ENCODE measurements around the gene DNAJC13.
"Not testable (repeated sequence)": the region's sequence is repeated elsewhere in the genome, so short reads cannot be mapped to it uniquely, and the experiment has no call there.

DNAJC13 gene

GRCh38 chr3:132382688-132383194 lies 34.6 kb upstream of the DNAJC13 start:
- H3K27me3 ChIP-seq (ENCODE audit: insufficient read depth, low read length), result no peaks in the 10 kb centered on the region; the same call in 1 of the 2 replicates
- H3K4me1 ChIP-seq (ENCODE audit: insufficient read depth, low read length, severe bottlenecking), result no peaks in the 10 kb centered on the region
- H3K4me3 ChIP-seq (ENCODE audit: low read depth, low read length, poor library complexity, severe bottlenecking), result no peak overlapping the region
- H3K9me3 ChIP-seq (ENCODE audit: low read length), result peaks cover 5% of the 10 kb centered on the region; the same call in 1 of the 2 replicates
- no peaks in the 10 kb centered on the region for H3K79me2 ChIP-seq (ENCODE audit: insufficient read depth, low read length)
- no peak overlapping the region for H2AFZ ChIP-seq (ENCODE audit: low read length)
- no peak overlapping the region for H3K27ac ChIP-seq (ENCODE audit: low read depth, low read length, poor library complexity, severe bottlenecking)
- H3K4me2 ChIP-seq (ENCODE audit: low read length), result no peak overlapping the region
- H3F3A ChIP-seq (ENCODE audit: insufficient read depth, low read length), result no peaks in the 10 kb centered on the region
- no peaks in the 10 kb centered on the region for H3K9me2 ChIP-seq (ENCODE audit: low read depth, low read length)
- no peak for TF ChIP-seq CTCF (IDR thresholded peaks at IDR 0.05; ENCODE audit: low read length)
- no peak for TF ChIP-seq EZH2 (IDR thresholded peaks at IDR 0.05; ENCODE audit: borderline replicate concordance, low read length)
- no peaks in the 10 kb centered on the region for H3K36me3 ChIP-seq (ENCODE audit: insufficient read depth, low read length)
- no peak overlapping the region for H3K9ac ChIP-seq (ENCODE audit: low read length)
- no peaks in the 10 kb centered on the region; the same call in 1 of the 2 replicates for H4K20me1 ChIP-seq (ENCODE audit: insufficient read depth, low read length)

DNA sequence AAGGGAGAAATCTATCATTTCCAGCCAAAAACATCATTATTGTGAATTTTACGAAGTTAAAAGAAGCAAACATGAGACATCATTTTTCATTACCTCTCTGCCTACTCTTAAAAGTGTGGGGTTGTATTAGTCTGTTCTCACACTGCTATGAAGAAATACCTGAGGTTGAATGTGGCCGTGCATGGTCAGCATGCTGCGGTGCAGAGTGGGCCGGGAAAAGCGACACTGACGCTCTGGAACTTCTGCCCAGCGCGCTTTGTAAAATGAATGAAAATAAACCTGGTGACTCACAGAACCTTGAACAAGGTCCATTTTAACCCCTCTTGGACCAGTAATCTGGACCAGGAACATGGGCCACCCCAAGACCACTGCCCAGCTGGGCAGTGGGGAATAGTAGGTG lies 31.0 kb upstream of the DNAJC13 start:
- Histone ChIP-seq H3K4me1 (ENCODE audit: insufficient read depth, low read length, severe bottlenecking) (no peaks in the 10 kb centered on the region), H3K4me2 (ENCODE audit: low read length) (no peak overlapping the region), H3K27me3 (ENCODE audit: insufficient read depth, low read length) (no peaks in the 10 kb centered on the region; the same call in 1 of the 2 replicates), H3K9me3 (ENCODE audit: low read length) (peaks cover 5% of the 10 kb centered on the region; the same call in 1 of the 2 replicates), H4K20me1 (ENCODE audit: insufficient read depth, low read length) (no peaks in the 10 kb centered on the region; the same call in 1 of the 2 replicates), H3K79me2 (ENCODE audit: insufficient read depth, low read length) (no peaks in the 10 kb centered on the region), H2AFZ (ENCODE audit: low read length) (no peak overlapping the region), H3K9ac (ENCODE audit: low read length) (no peak overlapping the region), H3K27ac (ENCODE audit: low read depth, low read length, poor library complexity, severe bottlenecking) (no peak overlapping the region), H3K9me2 (ENCODE audit: low read depth, low read length) (no peaks in the 10 kb centered on the region), H3K36me3 (ENCODE audit: insufficient read depth, low read length) (no peaks in the 10 kb centered on the region), H3K4me3 (ENCODE audit: low read depth, low read length, poor library complexity, severe bottlenecking) (no peak overlapping the region), H3F3A (ENCODE audit: insufficient read depth, low read length) (no peaks in the 10 kb centered on the region)
- TF ChIP-seq CTCF (IDR thresholded peaks at IDR 0.05; ENCODE audit: low read length) (no peak), EZH2 (IDR thresholded peaks at IDR 0.05; ENCODE audit: borderline replicate concordance, low read length) (no peak)

DNA sequence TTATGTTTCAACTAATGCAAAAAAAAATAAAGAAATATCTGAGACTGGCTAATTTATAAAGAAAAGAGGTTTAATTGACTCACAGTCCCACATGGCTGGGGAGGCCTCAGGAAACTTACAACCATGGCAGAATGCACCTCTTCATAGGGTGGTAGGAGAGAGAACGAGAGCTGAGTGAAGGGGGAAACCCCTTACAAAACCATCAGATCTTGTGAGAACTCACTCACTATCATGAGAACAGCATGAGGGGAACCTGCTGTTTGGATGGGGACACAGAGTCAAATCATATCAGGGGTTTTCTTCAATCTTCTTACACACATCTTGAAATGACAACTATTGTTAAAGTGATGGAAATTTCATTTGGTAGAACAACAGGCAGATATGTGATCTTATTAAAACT lies 24.6 kb upstream of the DNAJC13 start:
- not testable (repeated sequence) for H3K4me1 ChIP-seq (ENCODE audit: insufficient read depth, low read length, severe bottlenecking); H3K4me2 ChIP-seq (ENCODE audit: low read length); H3F3A ChIP-seq (ENCODE audit: insufficient read depth, low read length); H3K4me3 ChIP-seq (ENCODE audit: low read depth, low read length, poor library complexity, severe bottlenecking); H4K20me1 ChIP-seq (ENCODE audit: insufficient read depth, low read length); H3K27ac ChIP-seq (ENCODE audit: low read depth, low read length, poor library complexity, severe bottlenecking); H3K79me2 ChIP-seq (ENCODE audit: insufficient read depth, low read length); H2AFZ ChIP-seq (ENCODE audit: low read length); H3K36me3 ChIP-seq (ENCODE audit: insufficient read depth, low read length); H3K9me3 ChIP-seq (ENCODE audit: low read length); H3K27me3 ChIP-seq (ENCODE audit: insufficient read depth, low read length); H3K9me2 ChIP-seq (ENCODE audit: low read depth, low read length); H3K9ac ChIP-seq (ENCODE audit: low read length)

GRCh38 chr3:132394320-132394719 lies 23.0 kb upstream of the DNAJC13 start:
- H3K27me3 ChIP-seq (ENCODE audit: insufficient read depth, low read length), result peaks cover 4% of the 10 kb centered on the region; the same call in 1 of the 2 replicates
- H3K36me3 ChIP-seq (ENCODE audit: insufficient read depth, low read length), result no peaks in the 10 kb centered on the region
- H3K27ac ChIP-seq (ENCODE audit: low read depth, low read length, poor library complexity, severe bottlenecking), result no peak overlapping the region
- H3K9me3 ChIP-seq (ENCODE audit: low read length), result no peaks in the 10 kb centered on the region
- no peak overlapping the region for H3K9ac ChIP-seq (ENCODE audit: low read length)
- H3F3A ChIP-seq (ENCODE audit: insufficient read depth, low read length), result no peaks in the 10 kb centered on the region
- no peak overlapping the region for H3K4me2 ChIP-seq (ENCODE audit: low read length)
- TF ChIP-seq CTCF (IDR thresholded peaks at IDR 0.05; ENCODE audit: low read length), result no peak
- no peak for TF ChIP-seq EZH2 (IDR thresholded peaks at IDR 0.05; ENCODE audit: borderline replicate concordance, low read length)
- no peaks in the 10 kb centered on the region for H3K9me2 ChIP-seq (ENCODE audit: low read depth, low read length)
- no peaks in the 10 kb centered on the region for H3K4me1 ChIP-seq (ENCODE audit: insufficient read depth, low read length, severe bottlenecking)
- no peak overlapping the region for H3K4me3 ChIP-seq (ENCODE audit: low read depth, low read length, poor library complexity, severe bottlenecking)
- no peaks in the 10 kb centered on the region for H4K20me1 ChIP-seq (ENCODE audit: insufficient read depth, low read length)
- no peak overlapping the region for H2AFZ ChIP-seq (ENCODE audit: low read length)
- no peaks in the 10 kb centered on the region for H3K79me2 ChIP-seq (ENCODE audit: insufficient read depth, low read length)
